Activated CD4-positive, alpha-beta T cell treated with anti-CD3 and anti-CD28 coated beads for 36 hours (primary cell): Measurements from ENCODE around the gene TXNL4A. TPM values are rescaled to one million over a fixed set of nuclear protein-coding genes. Genes with fewer than 3 reads are reported as not detected.

ENCODE experiments used
- ATAC-seq: fragments of 200-7000 bp; cut with Tn5 transposase; one replicate; pipeline ENCODE4 v1.10.0; 2021; ENCODE audit warnings: mild to moderate bottlenecking, moderate library complexity
- CTCF ChIA-PET: fragments of 350-600 bp; sonication (Branson Sonifier 250); formaldehyde crosslinking; loops from one replicate; lab custom pipeline; 2021; ENCODE audit warnings: antibody characterized with exemption; lab: Charles Lee
- POLR2A ChIA-PET: fragments of 350-600 bp; sonication (Branson Sonifier 250); formaldehyde crosslinking; loops from one replicate; lab custom pipeline; 2021; ENCODE audit warnings: antibody characterized with exemption, inconsistent platforms; lab: Charles Lee
- DNase-seq: peaks from one replicate; pipeline ENCODE4 v3.0.0-alpha.2; 2020
- H3K27ac Mint-ChIP-seq: one replicate; pipeline ENCODE4 v1.8.0; 2021; ENCODE audit warnings: mixed read lengths
- H3K27me3 Mint-ChIP-seq: one replicate; pipeline ENCODE4 v1.8.0; 2021; ENCODE audit warnings: mixed read lengths
- H3K36me3 Mint-ChIP-seq: one replicate; pipeline ENCODE4 v1.8.0; 2021; ENCODE audit warnings: low read depth, mixed read lengths
- H3K4me1 Mint-ChIP-seq: one replicate; pipeline ENCODE4 v1.8.0; 2021; ENCODE audit warnings: mixed read lengths
- H3K4me3 Mint-ChIP-seq: one replicate; pipeline ENCODE4 v1.8.0; 2021; ENCODE audit warnings: mild to moderate bottlenecking, moderate library complexity, mixed read lengths
- H3K9me3 Mint-ChIP-seq: one replicate; pipeline ENCODE4 v1.8.0; 2021; ENCODE audit warnings: low read depth, mixed read lengths
- intact Hi-C, 2 experiments: fragments of 100-400 bp; cut with DNase I in 1 of 2; cut with micrococcal nuclease in 1 of 2; formaldehyde crosslinking; loops; one replicate each; pipeline versions ENCODE4 v1.14.2 to v1.15.1; 2022 to 2024; cut with DNase I, micrococcal nuclease
- total RNA-seq, 2 experiments: library from RNA; stranded (reverse); gene quantifications; one replicate each; pipeline ENCODE4 v1.2.3, GENCODE V29; 2021

Gene TXNL4A
- total RNA-seq, 2 experiments from 2014 or later: 150 to 194 TPM

DNA sequence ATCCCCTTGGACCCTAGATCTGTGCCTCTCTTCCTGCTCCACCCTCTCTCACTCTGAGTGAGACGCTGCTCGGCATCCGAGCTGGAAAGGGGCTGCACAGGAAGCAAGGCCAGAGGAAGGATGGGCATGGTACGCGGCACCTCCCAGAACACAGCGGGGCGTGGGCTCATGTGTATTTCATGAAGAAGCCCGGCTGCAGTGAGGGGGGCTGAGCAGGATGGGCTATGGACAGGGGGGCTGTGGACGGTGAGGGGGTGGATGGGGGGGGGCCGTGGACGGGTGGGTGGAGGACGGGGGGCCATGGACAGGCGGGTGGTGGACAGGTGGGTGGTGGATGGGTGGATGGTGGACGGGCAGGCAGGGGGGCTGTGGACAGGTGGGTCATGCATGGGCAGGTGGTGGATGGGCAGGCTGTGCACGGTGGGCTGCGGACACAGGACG lies 65.4 kb downstream of the TXNL4A start:
- POLR2A ChIA-PET: no interaction called here
- H3K36me3 Mint-ChIP-seq: peaks cover 24% of the 10 kb centered on the region
- H3K27ac Mint-ChIP-seq: no peak overlapping the region
- no peaks in the 10 kb centered on the region for H3K9me3 Mint-ChIP-seq
- no peak for ATAC-seq
- intact Hi-C loops: no loop called here
- H3K4me1 Mint-ChIP-seq: no peaks in the 10 kb centered on the region
- no peak overlapping the region for H3K4me3 Mint-ChIP-seq
- no peak for DNase-seq
- no peaks in the 10 kb centered on the region for H3K27me3 Mint-ChIP-seq
- CTCF ChIA-PET: no interaction called here

DNA sequence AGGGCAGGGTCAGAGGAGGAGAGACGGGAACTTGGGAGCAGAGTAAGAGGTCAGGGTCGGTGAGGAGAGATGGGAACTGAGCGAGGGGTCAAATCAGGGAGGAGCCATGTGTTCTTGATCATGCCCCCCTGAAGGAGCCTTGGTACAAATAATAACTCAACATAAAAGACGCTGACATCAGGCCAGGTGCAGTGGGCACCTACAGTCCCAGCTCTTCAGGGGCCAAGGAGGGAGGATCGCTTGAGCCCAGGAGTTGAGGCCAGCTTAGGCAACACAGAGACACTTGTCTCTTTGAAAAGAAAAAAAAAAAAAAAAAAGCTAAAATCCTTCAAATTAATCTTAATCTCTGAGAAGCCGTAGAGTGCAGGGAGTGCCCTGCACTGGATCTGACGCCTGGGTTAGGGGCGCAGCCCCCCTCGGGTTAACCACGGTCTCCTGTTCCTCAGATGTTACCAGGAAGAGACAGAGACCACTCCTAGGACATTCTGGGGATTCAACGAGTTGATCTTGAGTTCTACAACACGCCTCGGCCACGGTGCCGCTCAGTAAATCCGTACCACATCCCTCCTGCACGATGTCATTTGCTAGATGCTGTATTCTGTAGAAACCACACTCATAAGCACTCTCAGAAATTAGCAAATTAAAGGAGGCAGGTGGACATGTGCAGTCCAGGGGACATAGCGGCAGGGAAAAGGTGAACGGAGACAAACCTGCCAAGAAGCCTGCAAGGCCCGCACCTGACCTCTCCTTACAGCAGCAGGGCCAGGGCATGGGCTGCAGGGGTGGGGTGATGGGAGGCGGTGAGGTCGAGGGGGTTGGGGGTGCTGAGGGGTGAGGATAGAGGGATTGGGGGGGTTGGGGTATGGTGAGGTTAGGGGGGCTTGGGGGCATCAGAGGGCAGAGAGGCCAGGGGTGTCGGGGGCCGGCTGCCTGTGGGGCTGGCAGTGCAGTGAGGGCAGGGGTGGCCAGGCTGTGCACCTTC lies 66.1 kb downstream of the TXNL4A start:
- Mint-ChIP-seq H3K27me3 (no peaks in the 10 kb centered on the region), H3K4me1 (no peaks in the 10 kb centered on the region), H3K9me3 (no peaks in the 10 kb centered on the region), H3K27ac (no peak overlapping the region), H3K4me3 (no peak overlapping the region), H3K36me3 (peaks cover 22% of the 10 kb centered on the region)
- CTCF ChIA-PET: no interaction called here
- DNase-seq (no peak), ATAC-seq (no peak)
- POLR2A ChIA-PET: no interaction called here
- intact Hi-C loops: no loop called here

Other genes starting within 250 kb of the TXNL4A start
- not detected for gene KCNG2, start 190.6 kb downstream of the TXNL4A start, total RNA-seq
- gene SLC66A2, start 36.9 kb downstream of the TXNL4A start, total RNA-seq: 10 to 100 TPM; 23.4 to 28.5 TPM
- 10 to 100 TPM; 14.4 to 16.9 TPM for gene HSBP1L1, start 23.9 kb downstream of the TXNL4A start, total RNA-seq
- 10 to 100 TPM; 32.2 to 39.1 TPM for gene RBFA, start 45.9 kb upstream of the TXNL4A start, total RNA-seq
- gene ADNP2, start 120.7 kb upstream of the TXNL4A start, total RNA-seq: 10 to 100 TPM; 22.8 to 25.7 TPM